Mesenchymal stem cell (in vitro differentiated cells and primary cell): ENCODE results near the gene LOXL3.

Experiments used
- DNase-seq: peaks from one replicate; pipeline ENCODE4 v3.0.0-alpha.2; 2013
- H2AFZ ChIP-seq: one replicate; pipeline ENCODE4 v1.6.1; 2013; ENCODE audit warnings: low read depth, mild to moderate bottlenecking, control low read depth, inconsistent platforms, low read length, moderate library complexity
- H2AK5ac ChIP-seq: 2 replicates; pipeline ENCODE4 v1.6.1; 2013; ENCODE audit warnings: low read length, moderate library complexity, mild to moderate bottlenecking, inconsistent platforms; ENCODE audit not compliant: severe bottlenecking
- H2BK120ac ChIP-seq: one replicate; pipeline ENCODE4 v1.6.1; 2013; ENCODE audit warnings: low read depth, mild to moderate bottlenecking, inconsistent platforms, low read length, moderate library complexity
- H2BK12ac ChIP-seq, 2 experiments: one replicate each; pipeline ENCODE4 v1.6.1; 2013; ENCODE audit warnings: inconsistent platforms in 2 of 2, low read length in 2 of 2, mild to moderate bottlenecking in 2 of 2, moderate library complexity in 2 of 2, control low read depth in 1 of 2
- H2BK15ac ChIP-seq: one replicate; pipeline ENCODE4 v1.6.1; 2013; ENCODE audit warnings: mild to moderate bottlenecking, low read depth, inconsistent platforms; ENCODE audit not compliant: poor library complexity, severe bottlenecking
- H2BK5ac ChIP-seq: 2 replicates; pipeline ENCODE4 v1.6.1; 2013; ENCODE audit warnings: low read depth, mild to moderate bottlenecking, low read length, control low read depth, inconsistent platforms; ENCODE audit not compliant: poor library complexity, severe bottlenecking
- H3K14ac ChIP-seq, 2 experiments: one replicate each; pipeline ENCODE4 v1.6.1; 2013; ENCODE audit warnings: inconsistent platforms in 2 of 2, low read length in 2 of 2, control low read depth in 1 of 2, mild to moderate bottlenecking in 1 of 2, moderate library complexity in 1 of 2
- H3K18ac ChIP-seq, 2 experiments: one replicate each; pipeline ENCODE4 v1.6.1; 2013; ENCODE audit warnings: inconsistent platforms in 2 of 2, low read length in 2 of 2, control low read depth in 1 of 2, low read depth in 1 of 2, mild to moderate bottlenecking in 1 of 2
- H3K23ac ChIP-seq, 2 experiments: one replicate each; pipeline ENCODE4 v1.6.1; 2013; ENCODE audit warnings: inconsistent platforms in 2 of 2, low read length in 2 of 2, mild to moderate bottlenecking in 2 of 2, moderate library complexity in 2 of 2, control low read depth in 1 of 2
- H3K27ac ChIP-seq: 2 replicates; pipeline ENCODE4 v1.5.1; 2013; ENCODE audit warnings: mild to moderate bottlenecking, moderate library complexity, low read length, control low read depth, inconsistent platforms; ENCODE audit not compliant: poor library complexity, severe bottlenecking
- H3K27me3 ChIP-seq, 2 experiments: 2 replicates each; pipeline versions ENCODE4 v1.6.1 to v1.7.0; 2013; ENCODE audit warnings: low read length in 2 of 2, mild to moderate bottlenecking in 2 of 2, moderate library complexity in 2 of 2, control low read depth in 1 of 2, inconsistent platforms in 1 of 2; ENCODE audit not compliant: control insufficient read depth in 1 of 2, insufficient read depth in 1 of 2
- H3K36me3 ChIP-seq, 2 experiments: 2 replicates each; pipeline versions ENCODE4 v1.6.1 to v1.7.0; 2013; ENCODE audit warnings: low read length in 2 of 2, control low read depth in 1 of 2, inconsistent platforms in 1 of 2, low read depth in 1 of 2, mild to moderate bottlenecking in 1 of 2; ENCODE audit not compliant: insufficient read depth in 2 of 2, control insufficient read depth in 1 of 2
- H3K4ac ChIP-seq, 2 experiments: one replicate each; pipeline ENCODE4 v1.6.1; 2013; ENCODE audit warnings: inconsistent platforms in 2 of 2, low read length in 2 of 2, mild to moderate bottlenecking in 2 of 2, moderate library complexity in 2 of 2, control low read depth in 1 of 2, low read depth in 1 of 2
- H3K4me1 ChIP-seq: 2 replicates; pipeline ENCODE4 v1.6.1; 2013; ENCODE audit warnings: low read depth, low read length, control low read depth; ENCODE audit not compliant: control insufficient read depth, insufficient read depth
- H3K4me2 ChIP-seq: 2 replicates; pipeline ENCODE4 v1.6.1; 2013; ENCODE audit warnings: low read length, mild to moderate bottlenecking, inconsistent platforms; ENCODE audit not compliant: poor library complexity, severe bottlenecking
- H3K4me3 ChIP-seq, 2 experiments: 2 replicates each; pipeline versions ENCODE4 v1.5.1 to v1.7.0; 2013; ENCODE audit warnings: low read length in 2 of 2, mild to moderate bottlenecking in 2 of 2, control low read depth in 1 of 2, low read depth in 1 of 2; ENCODE audit not compliant: insufficient read depth in 1 of 2
- H3K79me1 ChIP-seq: replicated peaks from 2 replicates; pipeline ENCODE4 v1.6.1; 2013; ENCODE audit warnings: mild to moderate bottlenecking, control low read depth, low read length, inconsistent platforms; ENCODE audit not compliant: poor library complexity, severe bottlenecking
- H3K9ac ChIP-seq: 2 replicates; pipeline ENCODE4 v1.7.0; 2013; ENCODE audit warnings: mild to moderate bottlenecking, low read length, moderate library complexity
- H3K9me3 ChIP-seq: 2 replicates; pipeline ENCODE4 v1.7.0; 2013; ENCODE audit warnings: mild to moderate bottlenecking, low read length; ENCODE audit not compliant: control insufficient read depth
- H4K8ac ChIP-seq: one replicate; pipeline ENCODE4 v1.6.1; 2013; ENCODE audit warnings: inconsistent platforms, mild to moderate bottlenecking, low read length, moderate library complexity
- H4K91ac ChIP-seq: one replicate; pipeline ENCODE4 v1.6.1; 2013; ENCODE audit warnings: mild to moderate bottlenecking, low read length, inconsistent platforms
- WGBS: methylation state at CpG from one replicate; pipeline ENCODE4 v1.1.7; 2013; ENCODE audit warnings: mixed read lengths; 5-methylcytosine and 5-hydroxymethylcytosine counted together

The LOXL3 gene

DNA sequence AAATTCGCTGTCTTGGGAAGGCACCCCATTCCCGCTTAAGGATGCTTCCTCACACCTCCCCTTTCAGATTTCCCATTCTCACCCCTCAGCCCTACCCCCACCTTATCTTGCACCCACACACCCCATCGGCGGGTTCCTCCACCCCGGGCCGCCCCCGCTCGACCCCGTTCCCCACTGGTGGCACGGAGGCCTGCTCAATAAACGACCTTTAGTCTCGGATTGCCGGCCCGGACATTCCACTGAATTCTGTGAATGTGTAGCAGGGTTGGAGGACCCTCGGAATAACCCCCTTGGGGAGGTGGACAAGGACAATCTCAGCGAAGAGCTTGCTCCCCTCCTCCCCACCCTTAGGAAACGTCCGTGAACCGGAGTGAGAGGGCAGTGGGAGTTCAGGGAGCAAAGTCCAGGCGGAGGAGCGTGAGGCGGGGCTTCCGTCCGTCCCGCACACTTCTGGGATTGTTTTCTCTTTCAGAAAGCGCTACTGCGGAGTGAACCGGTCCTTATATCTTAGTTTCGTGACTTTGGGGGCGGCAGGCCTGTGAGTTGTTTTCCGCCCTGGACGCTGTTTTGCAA lies 51.5 kb downstream of the LOXL3 start:
- no peak overlapping the region for H2AFZ ChIP-seq
- H2BK5ac ChIP-seq, result no peak overlapping the region
- H3K23ac ChIP-seq, result no peak overlapping the region
- H2BK120ac ChIP-seq, result peak overlapping the region; percentile 96
- peak overlapping the region; percentile 83 to 96 for H3K18ac ChIP-seq
- peaks cover 66% of the 10 kb centered on the region for H3K4me1 ChIP-seq
- peak overlapping the region; percentile 98 for H3K4me2 ChIP-seq
- H3K4me3 ChIP-seq, result peak overlapping the region; percentile 64 to 90
- H2BK12ac ChIP-seq, result no peak overlapping the region
- H4K8ac ChIP-seq, result peak overlapping the region; percentile 61
- H2AK5ac ChIP-seq, result no peak overlapping the region
- H3K36me3 ChIP-seq, result peaks cover 15 to 19% of the 10 kb centered on the region in 2 experiments
- no peak overlapping the region for H3K27ac ChIP-seq
- no peak overlapping the region for H3K14ac ChIP-seq
- peak; percentile 41 for DNase-seq
- no peaks in the 10 kb centered on the region for H3K9me3 ChIP-seq
- peak overlapping the region; percentile 96 for H4K91ac ChIP-seq
- WGBS, result 7% methylated on average over 29 of the region's 32 CpGs
- peaks cover 0 to 48% of the 10 kb centered on the region in 2 experiments for H3K27me3 ChIP-seq
- H3K79me1 ChIP-seq, result peaks cover 14% of the 10 kb centered on the region
- H3K9ac ChIP-seq, result peak overlapping the region; percentile 96
- peak overlapping the region; percentile 36 to 57 for H3K4ac ChIP-seq
- H2BK15ac ChIP-seq, result peak overlapping the region; percentile 31

DNA sequence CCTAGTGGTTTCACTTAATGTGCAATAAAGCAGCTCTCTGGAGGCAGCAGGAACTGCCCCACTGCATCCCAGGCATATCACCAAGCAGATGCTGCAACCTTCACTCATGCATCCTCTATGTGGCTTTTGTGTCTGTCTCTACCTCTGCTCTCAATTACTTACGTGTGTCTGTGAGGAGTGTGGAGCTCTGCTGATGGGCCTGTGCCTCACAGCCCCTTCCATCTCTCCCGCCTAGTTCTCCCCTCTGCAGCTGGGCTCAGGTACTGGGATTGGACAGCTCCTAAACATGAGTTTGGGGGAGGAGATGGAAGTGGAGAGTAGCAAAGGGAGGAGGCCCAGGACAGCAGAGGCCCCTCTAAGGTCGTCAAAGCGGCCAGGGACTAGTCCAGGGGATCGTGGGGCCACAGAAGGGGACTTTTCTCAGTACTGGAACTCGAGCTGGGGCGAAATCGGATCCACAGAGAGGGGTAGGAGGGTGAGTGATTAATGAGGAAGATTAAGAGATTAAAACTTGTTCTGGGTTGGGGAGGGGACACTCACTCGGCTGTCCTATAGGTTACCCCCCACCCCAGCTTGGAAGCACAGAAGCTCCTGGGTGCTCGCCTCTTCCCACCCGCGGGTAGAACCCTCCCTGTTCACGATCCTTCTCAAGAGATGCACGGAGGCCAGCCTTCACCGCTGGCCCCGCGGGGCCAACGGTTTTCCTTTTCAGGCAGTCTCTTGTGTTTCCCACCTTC lies 52.2 kb downstream of the LOXL3 start:
- Histone ChIP-seq H4K8ac (no peak overlapping the region), H3K9ac (peak overlapping the region; percentile 96), H3K23ac (no peak overlapping the region), H3K9me3 (no peaks in the 10 kb centered on the region), H2BK15ac (peak overlapping the region; percentile 41), H2AK5ac (no peak overlapping the region), H3K14ac (no peak overlapping the region), H3K27me3 (peaks cover 0 to 55% of the 10 kb centered on the region in 2 experiments), H2BK5ac (no peak overlapping the region), H3K18ac (no peak overlapping the region), H2AFZ (no peak overlapping the region), H3K4me3 (peak overlapping the region in 1 of 2 experiments; percentile 90), H3K27ac (no peak overlapping the region), H2BK120ac (no peak overlapping the region), H3K4me1 (peaks cover 61% of the 10 kb centered on the region), H3K36me3 (peaks cover 15 to 19% of the 10 kb centered on the region in 2 experiments), H4K91ac (no peak overlapping the region), H2BK12ac (no peak overlapping the region), H3K79me1 (peaks cover 9% of the 10 kb centered on the region), H3K4me2 (no peak overlapping the region), H3K4ac (no peak overlapping the region)
- no peak for DNase-seq
- WGBS, result 38% methylated on average over 15 of the region's 18 CpGs

DNA sequence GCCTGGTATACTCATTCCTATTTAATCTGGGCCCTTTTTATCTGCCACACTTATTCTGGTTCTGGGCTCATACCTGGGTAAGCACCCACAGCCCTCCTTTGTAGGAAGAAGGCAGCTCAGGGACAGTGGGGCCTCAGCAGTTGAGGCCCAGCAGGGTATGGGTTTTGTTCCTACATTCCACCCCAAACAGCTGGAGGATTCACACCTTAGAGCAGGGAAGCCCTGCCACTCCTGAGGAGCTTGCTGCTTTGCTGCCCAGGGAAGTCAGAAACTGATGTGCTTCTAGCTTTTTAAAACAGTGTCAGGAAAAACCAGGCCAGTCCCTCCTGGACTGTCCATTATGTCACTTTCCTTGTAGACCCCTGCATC lies 53.2 kb downstream of the LOXL3 start:
- H3K23ac ChIP-seq, result no peak overlapping the region

DNA sequence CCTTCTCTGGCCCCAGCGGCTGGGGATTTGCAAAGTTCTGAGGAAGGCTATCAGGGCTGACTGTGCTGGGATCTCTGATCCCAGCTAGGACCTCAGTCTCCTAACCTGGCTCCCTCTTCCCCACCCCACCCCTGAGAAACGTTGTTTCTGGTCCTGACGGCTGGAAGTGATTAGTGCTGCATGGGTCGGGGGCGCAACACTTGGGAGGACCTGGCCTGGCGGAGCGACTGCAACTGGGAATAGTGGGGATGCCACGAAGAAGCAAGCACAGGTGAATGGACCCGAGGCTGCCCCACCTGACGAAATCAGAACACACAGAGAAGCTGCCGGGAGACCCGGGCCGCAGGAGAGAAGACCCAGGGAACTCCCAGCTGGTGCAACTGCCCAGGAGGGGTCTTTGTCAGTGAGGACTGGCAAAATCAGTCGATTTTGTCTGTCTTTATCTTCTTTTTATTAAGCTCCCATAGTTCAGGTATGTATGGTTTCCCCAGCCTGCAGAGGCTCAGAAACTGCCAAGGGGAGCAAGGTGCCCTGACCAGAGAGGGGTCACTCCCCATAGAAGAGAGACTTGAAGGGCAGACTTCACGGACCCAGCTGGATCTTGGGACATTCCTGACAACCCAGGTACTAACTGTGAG lies 53.7 kb downstream of the LOXL3 start:
- Histone ChIP-seq H3K18ac (no peak overlapping the region), H3K4me2 (peak overlapping the region; percentile 75), H3K9ac (peak overlapping the region; percentile 77), H2BK12ac (no peak overlapping the region), H2AFZ (no peak overlapping the region), H4K91ac (no peak overlapping the region), H3K23ac (no peak overlapping the region), H3K14ac (no peak overlapping the region), H2BK15ac (no peak overlapping the region), H3K4me1 (peaks cover 49% of the 10 kb centered on the region), H3K27ac (no peak overlapping the region), H3K4me3 (peak overlapping the region in 1 of 2 experiments; percentile 77), H3K27me3 (peaks cover 0 to 55% of the 10 kb centered on the region in 2 experiments), H2BK120ac (no peak overlapping the region), H3K36me3 (peaks cover 7 to 9% of the 10 kb centered on the region in 2 experiments), H2BK5ac (no peak overlapping the region), H3K4ac (no peak overlapping the region), H3K79me1 (peaks cover 3% of the 10 kb centered on the region), H4K8ac (no peak overlapping the region), H3K9me3 (no peaks in the 10 kb centered on the region), H2AK5ac (no peak overlapping the region)
- 35% methylated on average over 15 of the region's 15 CpGs for WGBS
- DNase-seq, result no peak

More for the DNA sequence above, 53.2 kb downstream of the LOXL3 start:
- no peaks in the 10 kb centered on the region for H3K9me3 ChIP-seq
- peaks cover 0 to 55% of the 10 kb centered on the region in 2 experiments for H3K27me3 ChIP-seq
- H3K4me1 ChIP-seq, result peaks cover 54% of the 10 kb centered on the region
- no peak overlapping the region for H3K9ac ChIP-seq
- H2BK15ac ChIP-seq, result no peak overlapping the region
- peaks cover 12 to 14% of the 10 kb centered on the region in 2 experiments for H3K36me3 ChIP-seq
- H3K27ac ChIP-seq, result no peak overlapping the region
- H3K79me1 ChIP-seq, result peaks cover 6% of the 10 kb centered on the region
- H3K4ac ChIP-seq, result no peak overlapping the region
- H2AK5ac ChIP-seq, result no peak overlapping the region
- no peak overlapping the region for H3K18ac ChIP-seq
- no peak overlapping the region for H2BK12ac ChIP-seq
- H2AFZ ChIP-seq, result no peak overlapping the region
- H2BK120ac ChIP-seq, result no peak overlapping the region
- DNase-seq, result no peak
- no peak overlapping the region for H3K4me2 ChIP-seq
- H2BK5ac ChIP-seq, result no peak overlapping the region
- H3K4me3 ChIP-seq, result no peak overlapping the region
- no peak overlapping the region for H3K14ac ChIP-seq
- no peak overlapping the region for H4K8ac ChIP-seq
- no peak overlapping the region for H4K91ac ChIP-seq
